Stimulated activated CD4-positive, alpha-beta T cell treated with anti-CD3 and anti-CD28 coated beads, Interleukin-15, amount 100 ng/mL, for 48 hours (primary cell): ENCODE results near the gene C16orf92.

Experiments
- DNase-seq, 2 donors: peaks; one replicate each; pipeline ENCODE4 v3.0.0-alpha.2; 2020; ENCODE audit warnings: low read depth in 2 of 2

Gene C16orf92

DNA sequence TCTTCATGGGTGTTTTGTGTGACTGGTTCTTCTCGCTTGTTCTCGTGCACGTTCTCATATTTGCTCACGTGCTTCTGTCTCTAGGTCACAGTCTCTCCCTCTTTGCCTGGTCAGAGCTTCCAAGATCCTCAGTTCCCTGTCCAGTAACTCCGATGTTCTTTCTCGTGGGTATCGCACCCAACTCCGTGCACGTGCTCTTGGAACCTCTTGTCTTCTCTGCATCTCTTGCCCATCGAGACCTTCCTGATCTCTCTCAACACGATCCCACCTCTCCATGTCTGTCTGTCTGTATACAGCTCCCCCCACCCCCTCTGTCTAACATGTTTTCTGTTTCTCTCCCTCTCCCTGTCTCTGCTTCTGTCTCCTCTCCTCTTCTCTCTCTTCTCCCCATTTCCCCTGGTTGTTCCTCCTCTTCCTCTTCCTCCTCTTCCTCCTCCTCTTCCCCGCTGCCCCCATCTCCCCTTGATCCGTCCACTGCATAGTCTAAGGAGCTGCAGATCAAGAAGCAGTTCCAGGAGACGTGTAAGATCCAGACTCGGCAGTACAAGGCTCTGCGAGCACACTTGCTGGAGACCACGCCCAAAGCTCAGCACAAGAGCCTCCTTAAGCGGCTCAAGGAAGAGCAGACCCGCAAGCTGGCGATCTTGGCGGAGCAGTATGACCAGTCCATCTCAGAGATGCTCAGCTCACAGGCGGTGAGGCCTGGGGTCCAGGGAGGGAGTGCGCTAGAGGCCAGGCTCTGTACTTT, 33.7 kb upstream of the C16orf92 start:
- DNase-seq = no peak

- no peak for DNase-seq
Observed at GRCh38 chr16:29990034-29990433, 33.0 kb upstream of the C16orf92 start.

DNA sequence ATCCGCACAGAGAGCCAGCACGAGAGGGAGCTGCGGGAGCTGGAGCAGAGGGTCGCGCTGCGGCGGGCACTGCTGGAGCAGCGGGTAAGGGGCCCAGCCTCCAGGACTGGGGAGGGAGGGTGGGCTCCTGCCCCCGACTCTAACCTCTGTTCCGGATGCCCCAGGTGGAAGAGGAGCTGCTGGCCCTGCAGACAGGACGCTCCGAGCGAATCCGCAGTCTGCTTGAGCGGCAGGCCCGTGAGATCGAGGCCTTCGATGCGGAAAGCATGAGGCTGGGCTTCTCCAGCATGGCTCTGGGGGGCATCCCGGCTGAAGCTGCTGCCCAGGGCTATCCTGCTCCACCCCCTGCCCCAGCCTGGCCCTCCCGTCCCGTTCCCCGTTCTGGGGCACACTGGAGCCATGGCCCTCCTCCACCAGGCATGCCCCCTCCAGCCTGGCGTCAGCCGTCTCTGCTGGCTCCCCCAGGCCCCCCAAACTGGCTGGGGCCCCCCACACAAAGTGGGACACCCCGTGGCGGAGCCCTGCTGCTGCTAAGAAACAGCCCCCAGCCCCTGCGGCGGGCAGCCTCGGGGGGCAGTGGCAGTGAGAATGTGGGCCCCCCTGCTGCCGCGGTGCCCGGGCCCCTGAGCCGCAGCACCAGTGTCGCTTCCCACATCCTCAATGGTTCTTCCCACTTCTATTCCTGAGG, 32.0 kb upstream of the C16orf92 start:
- no peak for DNase-seq

DNA sequence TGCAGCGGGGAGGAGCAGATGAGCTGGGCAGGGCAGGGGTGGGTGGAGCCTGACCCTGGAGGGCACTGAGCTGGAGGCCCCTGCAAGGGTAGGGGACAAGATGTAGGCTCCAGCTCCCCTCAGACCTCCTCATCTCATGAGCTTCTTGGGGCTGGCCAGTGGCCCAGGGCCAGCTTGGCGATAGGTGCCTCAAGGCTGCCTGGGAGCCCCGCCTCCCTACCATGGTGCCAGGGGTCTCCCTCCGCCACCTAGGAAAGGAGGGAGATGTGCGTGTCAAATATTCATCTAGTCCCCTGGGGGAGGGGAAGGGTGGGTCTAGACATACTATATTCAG, 31.5 kb upstream of the C16orf92 start:
- no peak for DNase-seq

- no peak for DNase-seq
Observed at GRCh38 chr16:29992344-29992967, 30.5 kb upstream of the C16orf92 start.

- no peak for DNase-seq
Observed at GRCh38 chr16:29993191-29993902, 29.7 kb upstream of the C16orf92 start.

DNA sequence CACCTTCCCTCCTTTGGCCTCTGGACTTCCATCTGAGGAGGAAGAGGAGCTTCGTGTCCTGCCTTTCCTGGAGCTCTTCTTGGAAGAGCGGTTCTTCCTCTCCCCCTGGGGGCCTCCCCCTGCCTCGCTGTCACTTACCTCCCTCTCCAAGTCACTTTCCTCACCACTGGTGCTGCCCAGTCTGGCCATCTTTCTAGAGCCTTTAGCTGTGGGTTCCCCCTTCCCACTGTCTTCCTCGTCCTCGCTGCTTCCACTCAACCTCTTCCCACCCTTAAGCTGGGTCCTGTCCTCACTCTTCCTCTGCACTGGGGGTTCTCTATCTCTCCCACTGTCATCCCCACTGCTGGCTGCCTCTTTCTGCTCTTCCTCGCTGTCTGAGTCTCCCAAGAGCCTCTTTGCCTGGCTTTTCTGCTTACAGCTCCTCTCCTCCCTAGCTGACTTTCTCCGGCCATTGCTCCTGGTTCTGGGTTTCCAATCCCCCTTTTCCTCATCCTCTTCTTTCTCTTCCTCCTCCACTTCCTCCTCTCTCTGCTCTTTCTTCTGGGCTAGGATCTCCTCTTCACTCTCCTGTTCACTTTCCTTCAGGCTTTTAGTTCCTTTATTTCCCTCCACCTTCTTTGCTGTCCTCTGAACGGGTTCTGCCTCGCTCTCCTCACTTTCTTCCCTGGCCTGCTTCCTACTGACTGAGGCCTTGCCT, 28.9 kb upstream of the C16orf92 start:
- no peak for DNase-seq

DNA sequence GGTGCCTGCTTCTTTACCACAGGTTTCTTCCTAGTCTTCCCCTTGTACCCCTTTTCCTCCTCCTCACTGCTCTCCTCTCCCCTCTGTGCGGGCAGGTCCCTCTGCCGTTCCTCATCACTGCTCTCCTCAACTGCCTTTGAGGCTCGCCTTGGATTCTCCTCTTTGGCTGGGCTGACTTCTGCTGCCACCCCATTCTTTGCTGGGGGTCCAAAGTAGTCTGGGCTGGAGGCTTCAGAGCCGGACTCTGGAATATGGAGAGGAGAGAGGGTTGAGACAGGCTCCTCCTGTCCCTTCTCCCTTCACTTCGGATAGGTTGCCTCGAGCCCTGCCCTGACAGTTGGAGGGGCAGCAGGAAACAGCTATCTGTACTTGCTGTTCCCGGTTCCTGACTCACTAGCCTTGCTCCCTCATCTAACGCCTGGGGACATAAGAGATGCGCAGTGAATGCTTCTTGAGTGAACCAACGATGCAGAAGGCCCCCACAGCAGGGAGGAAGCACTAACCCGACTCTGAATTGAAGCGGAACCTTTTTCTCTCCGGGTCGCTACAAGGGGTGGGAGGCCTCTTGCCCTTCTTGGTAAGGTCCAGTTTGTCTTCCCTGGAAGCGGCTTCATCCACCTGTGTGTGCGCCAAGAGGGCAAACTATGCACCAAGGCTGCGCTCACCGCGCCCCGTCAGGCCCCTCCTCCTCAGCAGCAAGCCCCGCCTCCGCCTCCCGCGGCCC, 28.2 kb upstream of the C16orf92 start:
- DNase-seq = peak in 1 of 2 donors; percentile 67

- peak; percentile 82 to 87 for DNase-seq
Observed at GRCh38 chr16:29995324-29995910, 27.6 kb upstream of the C16orf92 start, which contains the start of gene HIRIP3. Gene HIRIP3 (minus strand): TSS chr16:29995617. CDS start chr16:29995605, 12 bp downstream.

- peak; percentile 99 for DNase-seq
Observed at GRCh38 chr16:29995911-29996765, 26.9 kb upstream of the C16orf92 start, which contains the start of gene INO80E. Gene INO80E (plus strand): TSS chr16:29996241. CDS start chr16:29996311, 70 bp downstream.

DNA sequence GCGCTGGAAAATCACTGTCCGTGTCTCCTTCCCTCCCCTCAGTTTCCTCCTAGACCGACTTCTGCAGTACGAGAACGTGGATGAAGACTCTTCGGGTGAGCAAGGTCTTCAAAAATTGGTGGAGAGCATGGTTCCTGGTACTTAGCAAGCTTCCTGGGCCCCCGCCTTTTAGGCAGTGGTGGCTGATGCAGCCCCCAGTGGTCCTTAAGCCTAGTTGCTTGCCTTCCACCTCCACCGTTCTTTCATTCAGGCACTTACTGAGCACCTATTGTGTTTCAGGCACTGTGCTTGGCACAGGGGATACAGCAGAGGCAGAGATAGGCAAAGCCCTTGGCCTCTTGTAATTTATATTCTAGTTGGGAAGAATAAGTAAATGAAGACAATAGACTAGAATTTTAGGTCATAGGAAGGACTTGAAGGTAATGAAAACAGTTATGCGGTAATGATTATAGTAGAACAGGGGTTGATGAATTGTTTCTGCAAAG, 26.2 kb upstream of the C16orf92 start:
- no peak for DNase-seq

GRCh38 chr16:29999605-30000004, 23.4 kb upstream of the C16orf92 start:
- DNase-seq = no peak

DNA sequence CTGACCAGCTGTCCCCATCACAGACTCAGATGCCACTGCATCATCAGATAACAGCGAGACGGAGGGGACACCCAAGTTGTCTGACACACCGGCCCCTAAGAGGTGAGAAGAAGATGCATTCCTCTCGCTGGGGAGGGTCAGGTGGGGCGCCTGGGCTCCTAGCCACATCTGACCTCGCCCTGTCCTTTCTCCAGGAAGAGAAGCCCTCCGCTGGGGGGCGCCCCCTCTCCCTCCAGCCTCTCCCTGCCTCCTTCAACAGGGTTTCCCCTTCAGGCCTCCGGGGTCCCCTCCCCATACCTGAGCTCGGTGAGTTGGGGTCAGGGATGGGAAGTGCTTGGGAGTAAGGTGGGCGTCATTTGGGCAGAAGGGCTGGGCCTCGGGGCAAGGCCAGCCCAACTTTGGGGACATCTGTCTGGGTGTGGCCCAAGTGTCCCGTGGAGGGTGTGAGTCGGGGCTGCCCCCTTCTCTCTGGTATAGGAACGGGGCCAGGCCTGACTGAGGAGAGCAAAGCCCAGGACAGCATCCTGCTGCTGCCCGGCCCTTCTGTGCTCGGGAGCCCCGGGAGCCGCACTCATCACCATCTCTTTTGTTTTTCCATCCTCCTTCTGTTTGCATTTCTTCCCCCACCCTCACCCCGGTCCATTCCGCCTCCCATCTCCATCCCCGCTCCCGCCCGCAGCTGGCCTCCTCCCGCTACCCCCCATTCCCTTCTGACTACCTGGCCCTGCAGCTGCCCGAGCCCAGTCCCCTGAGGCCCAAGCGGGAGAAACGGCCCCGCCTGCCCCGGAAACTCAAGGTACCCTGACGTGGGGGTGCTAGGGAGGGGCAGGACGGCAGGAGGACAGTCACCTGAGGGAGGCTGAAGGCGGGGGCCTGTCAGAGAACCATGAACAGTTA, 22.0 kb upstream of the C16orf92 start:
- DNase-seq = no peak

GRCh38 chr16:30002614-30003346, 20.2 kb upstream of the C16orf92 start:
- no peak for DNase-seq

GRCh38 chr16:30003670-30004423, 19.2 kb upstream of the C16orf92 start:
- no peak for DNase-seq

DNA sequence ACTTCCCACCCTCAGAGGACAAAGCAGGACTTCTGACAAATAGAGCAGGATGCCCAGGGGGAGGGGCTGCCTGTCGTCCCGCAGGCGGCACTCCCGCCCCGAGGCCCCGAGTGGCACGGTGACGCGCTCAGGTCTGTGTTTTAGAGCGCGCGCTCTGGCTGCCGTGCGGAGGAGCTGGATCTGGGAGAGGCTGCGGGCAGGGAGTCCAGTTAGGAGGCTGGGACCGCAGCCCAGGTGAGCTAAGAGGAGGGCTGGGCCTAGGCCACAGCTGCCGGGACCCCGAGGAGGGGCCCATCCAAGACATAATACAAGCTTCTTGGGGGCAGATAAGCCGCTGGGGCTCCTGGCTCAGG, 18.6 kb upstream of the C16orf92 start:
- DNase-seq = no peak

GRCh38 chr16:30004811-30005242, 18.2 kb upstream of the C16orf92 start:
- no peak for DNase-seq
